ENCODE measurements around the gene SLC35E2B.
A peak's percentile ranks its signal among the peaks of the same experiment; 100 is the strongest.

GRCh38 chr1:1692714-1693647, at the start of gene SLC35E2B:
- peak in 1 of 2 donors; percentile 83 for TF ChIP-seq EP300 (IDR thresholded peaks at IDR 0.05)
- peak in 2 of 5 experiments; percentile 11 to 46 for TF ChIP-seq CTCF (IDR thresholded peaks at IDR 0.05)
